ENCODE results near the gene STX4.
"Not testable (repeated sequence)": the region's sequence is repeated elsewhere in the genome, so short reads cannot be mapped to it uniquely, and the experiment has no call there.

Gene STX4

DNA sequence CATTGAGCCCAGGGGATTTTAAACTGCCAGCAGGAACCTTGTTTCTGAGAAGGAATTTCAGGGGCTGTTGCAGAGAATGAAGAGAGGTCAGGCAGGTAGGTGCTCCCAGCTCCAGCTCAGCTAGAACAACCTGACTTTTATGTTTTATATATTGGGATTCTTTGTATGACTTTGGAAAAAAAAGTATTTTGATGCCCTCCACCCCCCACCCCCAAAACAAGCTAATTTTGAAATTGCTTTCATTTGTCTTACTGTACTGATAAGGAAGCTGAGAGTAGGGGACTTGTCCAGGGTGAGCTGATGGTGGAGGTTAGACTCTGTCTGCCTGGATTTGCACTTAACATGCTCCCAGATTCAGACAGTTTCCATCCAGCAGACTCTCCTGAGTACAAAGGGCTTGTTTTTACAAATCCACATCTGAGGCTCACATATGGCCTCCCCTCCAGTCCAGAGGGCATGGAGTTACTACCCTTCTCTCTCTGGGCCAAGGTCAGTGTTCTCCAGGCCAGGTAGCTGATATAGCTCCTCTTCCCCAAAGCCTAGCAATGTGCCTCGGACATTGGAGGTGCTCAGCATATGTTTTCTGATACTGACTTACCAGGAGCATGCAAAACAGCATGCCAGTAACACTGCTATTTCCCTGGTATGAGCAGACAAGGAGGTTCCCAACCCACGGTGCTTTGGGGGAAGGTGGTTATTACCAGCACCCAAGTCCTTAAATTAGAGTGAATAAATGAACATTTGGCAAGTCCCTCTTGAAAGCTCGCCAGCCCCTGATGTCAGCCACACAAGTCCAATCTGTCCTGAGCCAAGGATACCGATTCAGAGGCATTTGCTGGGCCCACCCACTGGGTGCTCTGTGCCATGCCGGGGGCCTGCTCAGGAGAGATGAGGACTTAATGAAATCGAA, 34.3 kb upstream of the STX4 start:
- no peak for DNase-seq

DNA sequence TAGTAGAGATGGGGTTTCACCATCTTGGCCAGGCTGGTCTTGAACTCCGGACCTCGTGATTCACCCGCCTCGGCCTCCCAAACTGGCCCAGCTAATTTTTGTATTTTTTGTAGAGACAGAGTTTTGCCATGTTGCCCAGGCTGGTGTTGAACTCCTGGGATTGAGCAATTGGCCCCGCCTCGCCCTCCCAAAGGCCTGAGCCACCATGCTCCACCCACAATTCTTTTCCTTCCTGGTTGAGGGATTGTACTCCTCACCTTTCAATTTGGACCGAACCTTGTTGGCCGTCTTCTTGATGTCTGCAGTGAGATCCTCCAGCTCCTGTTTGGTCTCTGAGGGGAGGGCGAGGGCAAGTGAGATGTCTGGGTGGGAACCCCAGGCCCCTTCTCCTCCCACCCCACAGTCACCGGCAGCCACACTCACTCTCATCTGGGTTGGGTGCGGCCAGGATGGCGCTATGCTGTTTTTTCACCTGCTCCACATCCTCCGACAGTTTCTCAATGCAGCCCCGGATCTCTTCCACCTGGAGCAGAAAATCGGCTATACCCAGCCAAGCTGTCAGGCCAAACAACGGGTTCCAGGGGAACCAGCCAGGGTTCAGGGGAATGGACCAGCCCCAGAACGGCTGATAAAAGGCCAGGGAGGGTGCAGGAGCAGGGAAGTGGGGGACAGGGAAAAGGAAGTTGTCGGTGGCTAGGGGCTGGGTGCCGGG, 32.5 kb upstream of the STX4 start:
- DNase-seq = no peak

DNA sequence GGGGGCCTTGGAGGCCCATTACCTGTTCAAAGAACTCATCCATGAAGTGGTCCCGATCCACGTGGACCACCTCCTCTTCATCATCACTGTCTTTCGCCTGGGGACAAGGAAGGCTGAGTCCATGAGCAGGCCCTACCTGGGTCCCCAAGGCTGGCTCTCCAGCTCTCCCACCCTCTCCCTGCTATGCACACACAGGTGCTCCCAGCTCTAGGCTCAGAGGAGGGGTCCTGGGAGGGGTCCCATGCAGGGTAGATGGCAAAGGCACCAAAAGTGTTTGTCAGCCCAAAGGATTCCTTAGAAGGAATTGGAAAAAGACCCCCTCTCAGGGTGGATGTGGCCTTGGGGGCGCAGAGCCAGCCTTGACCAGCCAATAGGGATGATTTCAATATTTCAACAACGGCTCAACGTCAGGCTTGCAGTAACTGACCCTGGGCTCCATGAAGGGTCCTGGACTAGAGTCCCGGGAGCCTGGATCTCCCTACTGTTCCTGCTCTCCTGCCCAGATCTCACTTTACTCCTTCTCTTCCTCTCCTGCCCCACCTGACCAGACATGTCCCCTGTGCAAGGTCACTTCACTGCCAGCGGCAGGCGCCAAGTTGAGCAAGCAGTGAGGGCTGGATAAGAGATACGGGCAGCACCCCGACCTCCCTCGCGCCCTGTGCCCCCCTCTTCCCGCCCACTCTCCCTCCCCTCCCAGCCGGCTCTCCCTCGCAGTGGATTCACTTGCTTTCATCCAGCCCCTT, 31.7 kb upstream of the STX4 start:
- DNase-seq = no peak

DNA sequence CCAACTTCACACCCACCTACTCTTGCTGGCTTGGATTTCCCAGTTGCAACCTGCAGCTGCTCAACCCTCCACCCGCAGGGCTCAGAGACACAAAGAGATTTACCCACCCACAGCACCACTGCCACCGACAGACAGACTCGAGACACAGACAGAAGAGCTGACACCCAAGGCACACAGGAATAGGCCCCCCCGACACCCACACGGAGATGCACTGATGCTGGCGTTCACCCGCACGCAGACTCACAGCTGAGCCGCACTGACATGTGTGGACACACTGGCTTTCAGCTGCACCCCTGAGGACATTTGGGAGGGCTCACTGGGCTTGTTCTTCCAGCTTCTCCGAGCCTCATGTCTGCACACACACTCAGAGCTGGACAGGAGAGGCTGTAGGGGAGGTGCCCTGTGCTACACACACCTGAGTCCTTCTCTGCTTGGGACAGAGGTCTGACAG, 31.1 kb upstream of the STX4 start:
- DNase-seq = no peak

DNA sequence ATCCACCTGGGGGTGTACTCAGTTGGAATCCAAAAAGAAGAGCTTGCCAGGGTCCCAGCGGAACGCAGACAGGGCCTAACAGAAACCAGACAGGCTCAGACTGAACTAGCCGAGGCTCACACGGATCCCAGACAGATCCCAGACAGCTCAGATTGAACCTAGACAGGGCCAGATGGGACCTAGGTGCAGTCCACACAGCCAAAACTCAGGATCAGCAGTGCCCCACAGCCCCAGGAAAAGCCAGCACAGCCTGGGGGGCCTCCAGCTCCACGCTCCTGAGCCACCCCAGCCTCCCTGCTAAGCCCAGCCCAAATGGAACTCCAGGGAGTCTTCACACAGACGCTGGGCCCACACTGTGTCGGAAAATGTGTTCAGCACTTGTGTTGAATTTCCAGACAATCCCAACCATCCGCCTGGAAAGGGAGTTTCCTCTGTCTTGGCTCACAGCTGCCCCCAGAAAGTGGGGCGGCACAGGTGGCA, 30.5 kb upstream of the STX4 start:
- no peak for DNase-seq

DNA sequence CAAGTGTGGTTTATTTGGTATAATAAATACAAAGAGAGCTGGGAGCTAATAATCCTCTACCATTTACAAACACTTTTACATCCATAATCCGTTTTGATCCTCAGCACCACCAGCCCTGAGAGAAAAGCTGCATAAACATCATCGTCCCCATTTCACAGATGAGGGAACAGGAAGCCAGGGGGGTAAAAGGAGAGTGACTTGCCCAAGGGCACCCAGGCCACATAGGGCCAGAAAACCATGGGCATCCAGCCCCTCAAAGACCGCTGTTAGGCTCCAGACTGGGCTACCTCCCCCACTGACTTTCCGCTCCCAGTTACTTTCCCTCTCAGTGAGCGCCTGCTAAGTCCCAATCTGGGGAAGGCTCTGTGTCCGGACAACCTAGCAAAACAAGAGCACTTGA, 29.6 kb upstream of the STX4 start:
- DNase-seq = no peak

DNA sequence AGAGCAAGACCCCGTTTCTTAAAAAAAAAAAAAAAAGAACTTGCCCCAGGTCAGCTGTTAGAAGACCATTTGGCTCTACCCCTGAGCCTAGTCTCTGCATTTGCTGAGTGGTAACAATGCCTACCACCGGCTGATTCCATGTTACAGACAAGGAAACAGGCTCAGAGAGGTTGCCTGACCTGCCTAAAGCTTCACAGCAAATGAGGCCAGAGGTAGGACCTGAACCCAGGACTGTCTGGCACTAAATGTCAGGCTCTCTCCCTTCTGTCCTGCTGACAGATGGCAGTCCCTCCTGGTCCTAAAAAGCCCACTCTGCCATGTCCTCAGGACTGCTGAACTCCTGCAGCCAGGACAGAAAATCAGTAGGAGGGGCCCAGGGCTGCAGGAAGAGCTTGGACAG, 28.7 kb upstream of the STX4 start:
- no peak for DNase-seq

DNA sequence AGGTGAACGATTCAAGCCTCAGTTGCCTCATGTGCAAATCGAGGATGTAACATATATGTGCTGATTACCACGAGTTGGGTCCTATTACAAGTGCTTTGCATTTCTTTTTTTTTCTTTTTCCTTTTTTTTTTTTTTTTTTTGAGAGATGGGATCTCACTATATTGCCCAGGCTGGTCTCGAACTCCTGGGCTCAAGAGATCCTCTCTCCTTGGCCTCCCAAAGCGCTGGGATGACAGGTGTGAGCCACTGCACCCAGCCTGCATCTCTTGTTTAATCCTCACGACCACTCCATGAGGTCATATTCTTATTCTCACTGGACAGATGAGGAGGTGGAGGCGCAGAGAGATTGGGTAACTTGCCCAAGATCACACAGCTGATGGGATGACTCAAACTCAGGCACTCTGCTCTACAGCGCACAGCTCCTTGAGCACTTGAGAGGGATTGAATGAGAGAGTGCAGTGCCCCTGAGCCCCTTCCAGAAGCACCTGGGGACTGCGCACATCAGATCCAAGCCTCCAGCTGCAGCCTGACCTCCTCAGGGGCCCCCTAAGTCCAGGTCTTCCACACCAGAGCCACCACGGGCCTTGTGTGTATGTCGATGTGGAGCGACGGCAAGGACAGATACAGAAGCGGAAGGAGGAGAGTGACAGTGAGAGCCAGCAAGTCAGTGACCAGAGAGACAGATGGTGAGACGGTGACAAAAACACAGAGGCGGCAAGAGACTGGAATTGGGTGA, 27.8 kb upstream of the STX4 start:
- no peak for DNase-seq

DNA sequence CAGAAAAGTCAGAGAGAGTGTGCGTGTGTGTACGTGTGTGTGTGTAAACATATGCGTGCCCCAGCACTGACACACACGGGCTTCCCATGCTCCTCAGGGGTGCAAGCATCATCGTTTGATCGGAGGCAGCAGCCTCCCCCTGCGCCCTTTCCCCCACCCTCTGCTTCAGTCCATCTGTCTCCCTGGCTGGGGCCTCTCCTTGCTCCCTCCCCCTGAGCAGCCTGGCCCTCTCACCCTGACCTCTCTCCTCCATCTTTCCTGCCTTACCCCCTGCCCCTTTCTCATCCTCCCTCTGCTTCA, 27.3 kb upstream of the STX4 start:
- DNase-seq = no peak

DNA sequence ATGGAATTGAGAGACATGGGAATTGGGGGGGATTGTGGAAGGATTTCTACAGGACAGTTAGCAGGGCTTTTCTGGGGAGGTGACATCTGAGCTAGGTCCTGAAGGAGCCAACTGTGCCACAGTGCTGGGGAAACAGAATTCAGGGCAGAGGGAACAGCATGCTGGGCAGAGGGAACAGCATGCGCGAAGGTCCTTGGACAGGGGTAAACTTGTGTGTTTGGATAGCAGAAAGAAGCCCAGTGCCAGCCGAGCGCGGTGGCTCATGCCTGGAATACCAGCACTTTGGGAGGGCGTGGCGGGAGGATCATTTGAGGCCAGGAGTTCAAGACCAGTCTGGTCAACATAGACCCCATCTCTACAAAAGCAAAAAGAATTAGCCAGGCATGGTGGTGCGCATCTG, 26.8 kb upstream of the STX4 start:
- no peak for DNase-seq

DNA sequence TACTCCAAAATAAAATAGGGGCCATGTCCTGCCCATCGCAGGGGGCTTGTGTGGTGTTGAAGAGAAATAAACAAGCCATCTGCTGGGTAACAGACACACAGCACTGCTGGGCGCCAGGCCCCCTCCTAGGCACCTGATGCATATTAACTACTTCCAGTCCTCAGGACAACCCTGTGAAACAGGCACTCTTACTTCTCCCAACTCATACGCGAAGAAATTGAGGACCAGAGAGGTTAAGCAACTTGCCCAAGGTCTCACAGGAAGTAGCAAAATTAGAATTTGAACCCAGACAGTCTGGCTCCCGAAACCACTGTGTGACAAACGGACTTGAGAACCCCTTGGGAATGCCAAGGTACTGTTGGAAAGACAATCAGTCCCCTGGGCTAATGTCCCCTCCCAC, 25.7 kb upstream of the STX4 start:
- no peak for DNase-seq

DNA sequence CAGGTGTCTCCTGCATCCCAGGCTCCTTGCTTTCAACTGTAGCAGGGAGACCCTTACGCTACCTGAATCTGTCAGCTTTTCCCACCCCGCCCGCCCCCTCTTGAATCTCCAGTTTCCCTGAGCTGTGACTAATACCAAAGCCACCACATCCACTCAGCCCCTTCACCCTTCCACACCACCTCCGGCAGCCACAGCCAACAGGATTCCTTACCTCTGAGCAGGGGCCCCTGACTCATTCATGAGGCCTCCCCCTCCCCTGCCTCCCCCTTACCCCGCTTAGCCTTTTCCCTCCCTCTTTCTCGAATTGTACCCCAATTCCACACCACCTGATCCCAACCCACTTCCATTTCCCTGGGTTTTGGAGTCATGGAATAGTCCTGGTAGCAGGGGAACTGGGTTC, 25.2 kb upstream of the STX4 start:
- DNase-seq = no peak

DNA sequence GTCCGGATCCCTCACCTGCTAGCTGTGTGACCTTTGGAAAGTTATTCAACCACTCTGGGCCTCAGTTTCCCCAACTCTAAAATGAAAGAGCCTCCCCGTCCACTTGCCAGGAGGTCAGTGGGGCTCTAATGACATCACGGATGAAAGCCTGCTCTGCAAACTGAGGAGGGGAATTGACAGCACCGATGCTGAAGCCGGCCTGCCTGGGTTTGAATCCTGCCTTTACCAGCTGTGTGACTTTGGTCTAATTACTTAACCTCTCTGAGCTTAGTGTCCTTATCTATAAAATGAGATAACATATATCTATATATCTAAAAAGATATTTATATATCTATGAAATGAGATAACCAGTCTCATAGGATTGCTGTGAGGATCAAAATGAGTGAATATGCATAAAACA, 24.8 kb upstream of the STX4 start:
- DNase-seq = no peak

DNA sequence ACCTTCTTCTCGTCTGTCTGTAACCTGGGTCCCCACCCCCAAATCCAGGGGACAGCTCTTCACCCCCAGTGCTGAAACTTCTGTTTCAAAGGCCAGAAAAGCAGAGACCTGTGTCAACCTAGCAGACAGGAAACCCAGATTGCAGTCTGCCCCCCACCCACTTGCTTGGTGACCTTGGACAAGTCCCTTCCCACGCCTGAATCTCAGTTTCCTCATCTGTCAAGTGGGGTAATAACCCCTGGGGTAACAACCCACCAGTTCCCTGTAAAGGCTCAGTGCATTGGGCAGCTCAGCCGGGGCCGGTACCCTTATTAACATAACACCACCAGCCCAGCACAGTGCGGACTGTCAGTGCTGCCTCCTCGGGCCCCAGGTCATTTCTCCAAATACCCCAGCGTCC, 24.2 kb upstream of the STX4 start:
- no peak for DNase-seq

DNA sequence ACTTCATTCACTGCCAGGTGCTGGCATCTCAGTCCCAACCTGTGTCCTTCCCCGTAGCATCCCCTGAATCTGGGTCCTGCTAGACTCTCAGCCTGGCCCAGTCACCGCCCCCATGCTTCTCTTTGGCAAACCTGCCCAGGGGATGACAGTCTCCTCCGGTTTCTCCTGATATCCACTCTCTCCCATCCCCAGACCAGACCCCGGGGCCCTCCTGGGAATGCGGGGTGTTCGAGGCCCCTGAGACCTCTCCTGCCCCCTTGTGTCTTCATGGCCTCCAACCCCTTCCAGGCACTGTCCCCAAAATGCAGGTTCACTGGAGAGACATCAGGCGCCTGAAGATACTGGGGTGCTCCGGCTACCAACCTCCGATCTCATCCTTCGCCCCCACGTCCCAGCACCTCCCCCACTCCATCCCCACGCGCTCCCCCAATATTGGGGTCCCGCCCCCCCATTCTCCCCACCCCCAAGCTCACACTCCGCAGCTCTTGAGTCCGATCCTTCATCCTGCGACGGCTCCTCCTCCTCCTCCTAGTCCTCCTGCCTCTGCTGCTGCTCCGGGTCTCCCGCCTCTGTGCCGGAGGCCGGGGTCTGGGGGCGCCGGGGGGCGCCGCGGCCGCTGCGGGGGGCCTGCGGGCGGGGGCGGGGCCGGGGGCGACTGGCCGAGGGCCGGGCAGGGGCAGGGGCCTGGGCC, 23.3 kb upstream of the STX4 start:
- DNase-seq = no peak

DNA sequence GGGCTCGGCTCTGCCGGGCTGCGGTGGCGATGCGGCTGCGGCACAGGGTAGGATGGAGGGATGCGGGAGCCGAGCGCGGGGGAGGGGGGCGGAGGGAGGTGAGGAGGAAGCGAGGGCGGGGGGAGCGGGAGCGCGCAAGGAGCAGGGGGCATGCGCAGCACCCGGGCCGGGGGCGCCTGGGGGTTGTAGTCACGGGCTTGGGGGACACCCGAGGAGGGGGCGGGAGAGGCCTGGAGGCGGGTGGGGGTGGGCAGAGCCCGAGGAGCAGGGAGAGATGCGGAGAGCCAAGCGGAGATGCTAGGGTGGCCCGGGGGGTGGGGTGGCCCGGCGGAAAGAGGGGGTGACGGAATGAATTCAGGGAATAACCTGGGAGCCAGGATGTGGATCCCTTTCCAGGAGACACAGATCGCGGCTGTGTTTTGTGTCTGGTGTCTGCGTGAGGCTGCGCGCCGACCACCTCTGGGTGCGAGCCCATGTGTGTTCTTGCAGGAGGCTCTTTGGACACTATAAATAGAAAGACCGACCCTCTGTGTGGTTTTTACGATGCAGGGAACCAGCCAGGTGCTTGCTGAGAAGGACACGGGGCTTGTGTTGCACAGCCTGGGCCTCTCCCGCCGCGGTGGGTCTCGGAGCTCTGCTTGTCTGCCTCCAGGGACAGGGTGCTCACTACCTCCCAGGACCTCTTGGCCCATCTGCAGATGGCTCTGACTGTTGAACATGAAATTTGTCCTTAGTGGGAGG, 22.6 kb upstream of the STX4 start, which contains the start of gene STX1B:
Gene STX1B (minus strand): TSS at position 54 of the 741 bp plus-strand sequence. CDS start 242 bp downstream, outside the sequence.
- DNase-seq = peak; percentile 59

DNA sequence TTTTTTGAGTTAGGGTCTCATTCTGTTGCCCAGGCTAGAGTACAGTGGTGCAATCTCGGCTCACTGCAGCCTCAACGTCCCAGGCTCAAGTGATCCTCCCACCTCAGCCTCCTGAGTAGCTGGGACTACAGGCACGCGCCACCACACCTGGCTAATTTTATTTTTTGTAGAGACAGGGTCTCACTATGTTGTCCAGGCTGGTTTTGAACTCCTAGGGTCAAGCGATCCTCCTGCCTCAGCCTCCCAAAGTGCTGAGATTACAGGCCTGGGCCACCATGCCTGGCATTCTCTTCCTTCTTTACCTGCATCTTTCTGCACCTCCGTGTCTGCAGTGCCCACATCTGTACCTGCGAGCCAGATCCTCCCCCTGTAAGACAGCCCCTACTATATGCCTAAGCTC, 21.5 kb upstream of the STX4 start:
- not testable (repeated sequence) for DNase-seq

DNA sequence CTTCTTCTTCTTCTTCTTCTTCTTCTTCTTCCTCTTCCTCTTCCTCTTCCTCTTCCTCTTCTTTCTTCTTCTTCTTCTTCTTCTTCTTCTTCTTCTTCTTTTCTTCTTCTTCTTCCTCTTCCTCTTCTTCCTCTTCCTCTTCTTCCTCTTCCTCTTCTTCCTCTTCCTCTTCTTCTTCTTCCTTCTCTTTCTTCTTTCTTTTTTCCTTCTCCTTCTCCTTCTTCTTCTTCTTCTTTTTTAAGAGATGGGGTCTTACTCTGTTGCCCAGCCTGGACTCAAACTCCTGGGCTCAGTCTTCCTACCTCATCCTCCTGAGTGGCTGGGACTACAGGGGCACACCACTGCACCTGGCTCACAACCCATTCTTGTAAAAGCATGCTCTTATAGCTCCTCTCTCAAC, 20.1 kb upstream of the STX4 start:
- not testable (repeated sequence) for DNase-seq

DNA sequence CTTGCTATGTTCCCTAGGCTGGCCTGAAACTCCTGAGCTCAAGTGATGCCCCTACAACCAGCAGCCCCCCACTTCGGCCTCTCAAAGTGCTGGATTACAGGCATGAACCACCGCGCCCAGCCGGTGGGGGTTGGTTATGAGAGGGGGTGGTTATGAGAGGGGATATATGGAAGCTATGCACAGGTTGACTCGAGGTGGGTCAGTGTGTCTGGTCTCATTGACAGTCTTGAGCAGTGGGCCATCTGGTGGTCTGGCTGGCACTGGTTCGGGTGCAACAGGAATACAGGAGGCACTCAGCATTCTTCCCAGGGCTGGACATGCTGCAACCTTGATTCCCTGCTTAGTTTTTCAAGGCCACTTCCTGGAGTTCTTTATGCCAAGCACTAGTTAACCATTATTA, 17.3 kb upstream of the STX4 start:
- DNase-seq = no peak

DNA sequence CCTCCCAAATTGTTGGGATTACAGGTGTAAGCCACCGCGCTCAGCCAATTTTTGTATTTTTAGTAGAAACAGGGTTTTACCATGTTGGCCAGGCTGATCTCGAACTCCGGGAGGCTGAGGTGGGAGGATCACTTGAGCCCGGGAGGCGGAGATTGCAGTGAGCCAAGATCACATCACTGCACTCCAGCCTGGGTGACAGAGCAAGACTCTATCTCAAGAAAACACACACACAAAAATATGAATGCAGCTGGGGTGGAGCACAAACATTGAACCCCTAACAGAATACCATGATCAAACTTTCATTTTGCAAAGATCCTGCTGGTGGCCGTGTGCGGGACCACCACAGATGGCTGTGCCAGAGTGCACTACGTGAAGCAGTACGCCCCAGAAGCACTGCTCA, 15.6 kb upstream of the STX4 start:
- DNase-seq = not testable (repeated sequence)

DNA sequence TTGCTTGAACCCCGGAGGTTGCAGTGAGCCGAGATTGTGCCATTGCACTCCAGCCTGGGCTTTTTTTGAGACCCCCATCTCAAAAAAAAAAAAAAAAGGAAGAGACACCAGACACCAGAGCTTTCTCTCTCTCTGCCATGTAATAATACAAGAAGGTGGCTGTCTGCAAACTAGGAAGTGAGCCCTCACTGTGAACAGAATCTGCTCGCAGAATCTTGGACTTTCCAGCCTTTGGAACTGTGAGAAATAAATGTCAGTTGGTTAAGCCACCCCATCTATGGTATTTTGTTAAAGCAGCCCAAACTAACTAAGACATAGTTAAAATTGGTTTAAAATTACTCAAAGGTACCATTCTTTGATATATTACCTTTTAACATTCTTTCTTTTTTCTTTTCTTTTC, 12.8 kb upstream of the STX4 start:
- DNase-seq = no peak
